ENCODE measurements around the gene HRH3.

HRH3 gene

DNA sequence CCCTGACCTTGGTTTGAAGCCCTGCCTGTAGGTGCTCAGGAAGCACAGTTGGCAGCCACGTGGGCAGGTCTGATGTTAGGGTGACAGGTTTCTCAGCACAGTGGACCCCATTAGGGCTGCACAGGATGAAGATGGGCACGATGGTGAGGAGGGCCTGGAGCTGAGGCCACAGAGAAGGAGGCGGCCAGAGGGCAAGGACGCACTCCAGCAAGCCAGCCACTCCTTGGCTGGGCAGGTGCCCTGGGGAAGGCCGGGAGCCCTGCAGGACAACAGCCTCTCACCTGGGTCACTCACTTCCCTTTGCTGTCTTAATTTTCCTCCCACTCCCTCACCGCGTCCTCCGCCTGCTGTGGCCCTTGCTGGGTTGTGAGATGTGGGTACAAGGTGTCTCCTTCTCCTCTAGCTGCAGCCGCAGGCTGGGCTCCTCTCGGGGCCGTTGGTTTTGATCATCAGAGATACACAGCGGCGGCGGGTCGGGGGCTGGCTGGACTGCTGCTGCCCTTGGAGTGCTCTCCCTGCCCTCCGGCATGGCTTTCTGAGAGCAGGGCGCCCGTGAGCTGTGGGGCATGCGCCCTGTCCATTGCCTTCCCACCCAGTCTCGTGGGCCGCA lies 23.9 kb upstream of the HRH3 start:
- no peak for DNase-seq (ENCODE audit: low read depth in 3 of 3)

- DNase-seq (ENCODE audit: low read depth in 3 of 3): no peak
These were observed 23.0 kb upstream of the HRH3 start for GRCh38 chr20:62243106-62243505.

- no peak for DNase-seq (ENCODE audit: low read depth in 3 of 3)
These were observed 22.1 kb upstream of the HRH3 start for GRCh38 chr20:62242176-62242575.

GRCh38 chr20:62241506-62241905 lies 21.4 kb upstream of the HRH3 start:
- DNase-seq (ENCODE audit: low read depth in 3 of 3): no peak

DNA sequence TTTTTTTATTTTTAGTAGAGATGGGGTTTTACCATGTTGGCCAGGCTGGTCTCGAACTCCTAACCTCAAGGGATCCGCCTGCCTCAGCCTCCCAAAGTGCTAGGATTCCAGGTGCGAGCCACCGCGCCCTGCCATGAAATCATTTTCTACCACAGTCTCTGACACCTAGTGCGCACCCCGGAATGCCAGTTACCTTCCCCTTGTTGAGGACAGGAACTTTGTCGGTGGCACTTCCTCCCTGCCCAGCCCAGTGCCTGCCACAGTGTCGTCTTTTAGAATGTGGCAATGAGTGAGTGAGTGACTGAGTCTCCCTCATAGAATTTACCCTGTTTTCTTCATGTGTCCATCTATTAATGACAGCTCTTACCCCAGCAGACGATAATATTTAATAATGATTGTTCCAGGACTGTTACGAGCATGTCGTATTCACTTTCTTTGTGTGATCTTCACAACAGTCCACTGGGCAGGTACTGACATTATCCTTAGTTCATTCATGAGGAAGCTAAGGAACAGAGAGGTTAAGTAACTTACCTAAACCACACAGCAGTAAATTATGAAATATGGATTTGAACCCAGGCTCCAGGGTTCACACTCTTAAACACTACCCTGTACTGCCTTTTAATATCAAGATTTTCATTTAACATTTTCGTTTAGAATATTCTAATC lies 20.1 kb upstream of the HRH3 start:
- DNase-seq (ENCODE audit: low read depth in 3 of 3): no peak

- no peak for DNase-seq (ENCODE audit: low read depth in 3 of 3)
These were observed 19.3 kb upstream of the HRH3 start for GRCh38 chr20:62239278-62239879.

GRCh38 chr20:62238569-62239277 lies 18.6 kb upstream of the HRH3 start:
- DNase-seq (ENCODE audit: low read depth in 3 of 3): no peak

- peak; percentile 100 for DNase-seq (ENCODE audit: low read depth in 3 of 3)
These were observed 17.9 kb upstream of the HRH3 start, which contains the start of gene OSBPL2 for GRCh38 chr20:62237801-62238568. TSS of gene OSBPL2 (plus strand) at chr20:62238521. CDS start at chr20:62256185, 17,664 bp downstream.

- no peak for DNase-seq (ENCODE audit: low read depth in 3 of 3)
These were observed 17.4 kb upstream of the HRH3 start for GRCh38 chr20:62237514-62237800.

- no peak for DNase-seq (ENCODE audit: low read depth in 3 of 3)
These were observed 16.9 kb upstream of the HRH3 start for GRCh38 chr20:62236766-62237513.

- DNase-seq (ENCODE audit: low read depth in 3 of 3): no peak
These were observed 16.1 kb upstream of the HRH3 start for GRCh38 chr20:62236200-62236599.

DNA sequence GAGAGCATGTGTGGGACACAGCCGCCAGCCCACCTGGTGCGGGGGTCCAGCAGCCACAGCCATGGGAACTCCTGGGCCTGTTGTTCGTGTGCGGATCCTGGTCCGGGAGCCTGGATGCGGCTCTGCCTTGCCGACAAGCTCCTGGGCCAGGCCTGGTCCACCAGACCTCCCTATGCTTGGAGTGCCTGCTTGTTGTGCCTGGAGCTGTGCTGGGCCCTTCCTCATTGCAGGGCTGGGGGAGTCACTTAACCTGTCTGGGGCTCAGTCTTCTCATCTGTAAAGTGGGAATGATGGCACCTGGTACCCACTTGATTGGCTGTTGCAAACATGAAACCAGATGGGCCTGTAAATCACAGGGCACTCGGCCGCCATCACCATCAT lies 15.7 kb upstream of the HRH3 start:
- no peak for DNase-seq (ENCODE audit: low read depth in 3 of 3)

DNA sequence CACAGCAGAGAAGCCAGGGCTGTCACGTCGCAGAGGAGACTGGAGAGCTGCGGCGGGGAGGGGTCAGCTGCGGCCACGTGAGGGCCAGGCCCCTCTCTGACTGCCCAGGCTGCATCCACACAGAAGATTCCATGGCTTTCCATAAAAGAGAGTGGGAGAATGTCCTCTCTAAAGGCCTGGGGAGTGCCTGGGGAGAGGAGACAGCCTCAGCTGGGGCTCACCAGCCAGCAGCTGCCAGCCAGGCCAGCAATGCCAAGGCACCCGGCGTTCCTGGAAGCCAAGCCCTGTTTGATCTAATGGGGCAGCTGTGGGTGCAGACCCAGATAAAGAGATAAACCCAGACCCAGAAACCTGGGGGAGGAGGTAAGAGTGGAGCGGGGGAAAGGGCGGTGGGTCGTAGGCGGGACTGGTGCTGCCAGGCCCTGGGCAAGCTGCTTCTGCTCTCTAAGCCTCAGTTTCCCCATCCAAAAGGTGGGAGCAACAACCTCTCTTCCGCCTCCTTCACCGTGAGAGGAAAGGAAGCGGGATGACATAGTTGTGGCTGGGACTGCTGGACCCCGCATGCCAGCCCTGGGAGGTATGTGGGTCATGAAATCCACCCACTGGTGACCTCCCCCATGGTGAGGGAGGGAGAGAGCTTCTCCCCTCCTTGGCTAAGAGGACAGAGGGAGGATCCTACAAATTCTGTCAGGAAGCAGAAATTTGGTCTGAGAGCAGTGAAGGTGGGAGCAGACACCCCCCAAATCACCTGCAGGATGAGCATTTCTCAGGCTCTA lies 15.1 kb upstream of the HRH3 start:
- no peak for DNase-seq (ENCODE audit: low read depth in 3 of 3)

DNA sequence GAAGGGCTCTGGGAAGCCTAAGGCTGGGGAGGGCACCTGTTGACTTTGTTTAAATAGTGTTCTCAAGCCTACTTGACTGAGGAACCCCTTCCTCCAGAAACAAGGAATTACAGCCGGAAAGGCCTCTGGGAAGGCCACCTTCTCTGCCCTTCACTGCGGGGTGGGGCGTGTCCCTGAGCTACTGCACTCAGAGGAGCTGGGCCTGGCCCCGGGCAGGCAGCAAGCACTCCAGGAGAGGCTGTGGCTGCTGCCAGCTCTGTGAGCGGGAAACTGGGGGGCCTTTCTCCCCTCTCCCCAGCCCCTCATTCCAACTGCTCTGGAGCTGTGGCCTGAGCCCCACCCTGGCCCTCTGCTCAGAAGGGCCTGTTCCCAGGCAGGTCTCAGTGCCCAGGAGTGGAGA lies 14.3 kb upstream of the HRH3 start:
- no peak for DNase-seq (ENCODE audit: low read depth in 3 of 3)

DNA sequence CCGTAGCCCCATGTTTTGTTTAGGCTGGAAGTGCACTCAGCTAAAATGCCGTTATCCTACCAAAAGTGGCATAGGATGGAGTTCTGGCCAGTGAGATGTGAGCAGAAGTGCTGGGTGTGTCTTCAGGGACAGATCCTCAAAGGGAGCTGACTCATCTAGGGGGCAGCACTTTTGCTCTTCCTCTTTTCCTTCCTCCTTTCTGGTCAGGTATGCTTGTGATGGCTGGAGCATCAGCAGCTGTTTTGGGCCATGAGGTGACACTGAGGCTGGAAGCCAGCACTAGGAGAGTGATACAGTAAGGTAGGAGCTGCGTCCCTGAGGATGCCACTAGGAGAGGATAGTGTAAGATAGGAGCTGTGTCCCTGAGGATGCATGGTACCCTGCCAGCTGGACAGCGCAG lies 13.6 kb upstream of the HRH3 start:
- DNase-seq (ENCODE audit: low read depth in 3 of 3): no peak

- no peak for DNase-seq (ENCODE audit: low read depth in 3 of 3)
These were observed 12.9 kb upstream of the HRH3 start for GRCh38 chr20:62232770-62233645.

DNA sequence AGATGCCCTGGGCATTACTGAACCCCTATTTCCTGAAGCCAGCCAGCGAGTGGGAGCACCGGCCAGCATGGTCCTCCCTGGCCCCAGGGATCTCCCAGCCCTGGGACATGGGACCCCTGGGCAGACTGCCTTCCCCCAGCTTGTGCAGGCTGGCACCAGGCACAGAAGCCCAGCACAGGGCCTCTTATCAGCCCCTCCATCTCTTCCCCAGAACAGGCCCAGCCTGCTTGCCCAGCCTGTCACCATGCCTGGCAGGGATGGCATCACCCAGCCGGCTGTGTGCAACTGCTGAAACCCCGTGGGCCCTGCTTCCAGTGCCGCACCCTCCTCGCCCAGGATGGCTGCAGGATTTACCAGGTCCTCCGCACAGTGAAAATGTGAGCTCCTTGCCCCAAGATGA lies 12.1 kb upstream of the HRH3 start:
- no peak for DNase-seq (ENCODE audit: low read depth in 3 of 3)

- DNase-seq (ENCODE audit: low read depth in 3 of 3): no peak
These were observed 11.2 kb upstream of the HRH3 start for GRCh38 chr20:62231292-62231691.

- DNase-seq (ENCODE audit: low read depth in 3 of 3): no peak
These were observed 10.6 kb upstream of the HRH3 start for GRCh38 chr20:62230696-62231095.

DNA sequence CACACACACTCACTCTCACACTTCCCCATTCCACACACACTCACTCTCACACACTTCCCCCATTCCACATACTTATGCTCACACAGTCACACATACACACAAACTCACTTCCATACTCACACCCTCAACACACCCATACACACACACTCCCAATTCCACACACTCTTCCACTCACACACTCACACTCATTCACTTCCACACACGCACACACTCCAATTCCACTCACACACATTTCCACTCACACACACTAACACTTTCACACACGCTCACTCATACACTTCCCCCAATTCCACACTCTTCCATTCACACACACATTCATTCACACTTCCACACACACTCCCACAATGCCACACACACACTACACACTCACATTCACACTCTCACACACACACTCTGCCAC lies 10.2 kb upstream of the HRH3 start:
- DNase-seq (ENCODE audit: low read depth in 3 of 3): no peak
